Thyroid gland (tissue), 4 donors: ENCODE data around the gene PYDC1.

Source experiments
- POLR2A ChIP-seq, 2 donors: fragments of 450-650 bp; IDR thresholded peaks; one replicate each; pipeline ENCODE4 v1.6.1; 2017; ENCODE audit warnings: antibody characterized with exemption in 2 of 2, mild to moderate bottlenecking in 2 of 2, moderate library complexity in 1 of 2
- TF ChIP-seq, protein P1 (sequence below), 6 experiments: fragments of 200-600 bp in 3 of 6; fragments of 450-650 bp in 3 of 6; sonication (generic) in 3 of 6; IDR thresholded peaks; one replicate each; pipeline ENCODE4 v1.5.1; 2016 to 2019; ENCODE audit warnings: antibody characterized with exemption in 6 of 6, mild to moderate bottlenecking in 2 of 6, inconsistent platforms in 1 of 6, moderate library complexity in 1 of 6

DNA sequence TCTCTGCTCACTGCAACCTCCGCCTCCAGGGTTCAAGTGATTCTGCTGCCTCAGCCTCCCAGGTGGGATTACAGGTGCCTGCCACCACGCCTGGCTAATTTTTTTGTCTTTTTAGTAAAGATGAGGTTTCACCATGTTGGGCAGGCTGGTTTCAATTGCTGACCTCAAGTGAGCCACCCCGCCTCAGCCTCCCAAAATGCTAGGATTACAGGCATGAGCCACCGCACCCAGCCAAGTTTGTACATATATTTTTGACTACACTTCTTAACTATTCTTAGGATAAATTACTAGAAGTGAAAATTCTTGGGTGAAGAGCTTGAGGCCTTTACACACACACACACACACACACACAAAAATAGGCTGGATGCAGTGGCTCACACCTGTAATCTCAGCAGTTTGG, 41.4 kb upstream of the PYDC1 start:
- TF ChIP-seq, protein P1, sequence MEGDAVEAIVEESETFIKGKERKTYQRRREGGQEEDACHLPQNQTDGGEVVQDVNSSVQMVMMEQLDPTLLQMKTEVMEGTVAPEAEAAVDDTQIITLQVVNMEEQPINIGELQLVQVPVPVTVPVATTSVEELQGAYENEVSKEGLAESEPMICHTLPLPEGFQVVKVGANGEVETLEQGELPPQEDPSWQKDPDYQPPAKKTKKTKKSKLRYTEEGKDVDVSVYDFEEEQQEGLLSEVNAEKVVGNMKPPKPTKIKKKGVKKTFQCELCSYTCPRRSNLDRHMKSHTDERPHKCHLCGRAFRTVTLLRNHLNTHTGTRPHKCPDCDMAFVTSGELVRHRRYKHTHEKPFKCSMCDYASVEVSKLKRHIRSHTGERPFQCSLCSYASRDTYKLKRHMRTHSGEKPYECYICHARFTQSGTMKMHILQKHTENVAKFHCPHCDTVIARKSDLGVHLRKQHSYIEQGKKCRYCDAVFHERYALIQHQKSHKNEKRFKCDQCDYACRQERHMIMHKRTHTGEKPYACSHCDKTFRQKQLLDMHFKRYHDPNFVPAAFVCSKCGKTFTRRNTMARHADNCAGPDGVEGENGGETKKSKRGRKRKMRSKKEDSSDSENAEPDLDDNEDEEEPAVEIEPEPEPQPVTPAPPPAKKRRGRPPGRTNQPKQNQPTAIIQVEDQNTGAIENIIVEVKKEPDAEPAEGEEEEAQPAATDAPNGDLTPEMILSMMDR (IDR thresholded peaks at IDR 0.05): no peak
- TF ChIP-seq POLR2A (IDR thresholded peaks at IDR 0.05): no peak
